ENCODE results near the gene EMC7. TPM values are rescaled to one million over a fixed set of nuclear protein-coding genes. Genes with fewer than 3 reads are reported as not detected.
A peak's percentile ranks its signal among the peaks of the same experiment; 100 is the strongest.
"Not testable (repeated sequence)": the region's sequence is repeated elsewhere in the genome, so short reads cannot be mapped to it uniquely, and the experiment has no call there.

Gene EMC7
- polyA plus RNA-seq (2013, experiment 1 of 2; ENCODE audit: insufficient read length) = 80.2 TPM
- polyA plus RNA-seq (2013, experiment 2 of 2; ENCODE audit: insufficient read length) = 86.1 TPM

GRCh38 chr15:34101366-34102174 is at the start of gene EMC7, which contains the start of gene PGBD4:
TSS of gene EMC7 (minus strand) at chr15:34101862. CDS start at chr15:34101839, 23 bp downstream.
TSS of gene PGBD4 (plus strand) at chr15:34102083. CDS start at chr15:34102532, 449 bp downstream.
- peak; percentile 100 for DNase-seq

- DNase-seq = no peak
Observed at GRCh38 chr15:34147371-34148140, 45.9 kb upstream of the EMC7 start.

GRCh38 chr15:34133511-34133910 is 31.8 kb upstream of the EMC7 start:
- no peak for DNase-seq

- DNase-seq = no peak
Observed at GRCh38 chr15:34132881-34133280, 31.2 kb upstream of the EMC7 start.

- no peak for DNase-seq
Observed at GRCh38 chr15:34128898-34129297, 27.2 kb upstream of the EMC7 start.

- DNase-seq = no peak
Observed at GRCh38 chr15:34126522-34126921, 24.9 kb upstream of the EMC7 start.

- no peak for DNase-seq
Observed at GRCh38 chr15:34125945-34126344, 24.3 kb upstream of the EMC7 start.

- no peak for DNase-seq
Observed at GRCh38 chr15:34124651-34125050, 23.0 kb upstream of the EMC7 start.

- peak; percentile 86 for DNase-seq
Observed at GRCh38 chr15:34122771-34123183, 21.1 kb upstream of the EMC7 start.

- not testable (repeated sequence) for DNase-seq
Observed at GRCh38 chr15:34121786-34122185, 20.1 kb upstream of the EMC7 start.

- not testable (repeated sequence) for DNase-seq
Observed at GRCh38 chr15:34120420-34120819, 18.8 kb upstream of the EMC7 start.

GRCh38 chr15:34119291-34119690 is 17.6 kb upstream of the EMC7 start:
- peak; percentile 26 for DNase-seq

GRCh38 chr15:34116620-34117019 is 15.0 kb upstream of the EMC7 start:
- no peak for DNase-seq

- DNase-seq = no peak
Observed at GRCh38 chr15:34114739-34115138, 13.1 kb upstream of the EMC7 start.

GRCh38 chr15:34114215-34114614 is 12.6 kb upstream of the EMC7 start:
- DNase-seq = no peak

- no peak for DNase-seq
Observed at GRCh38 chr15:34111488-34111887, 9.8 kb upstream of the EMC7 start.

GRCh38 chr15:34109797-34110663 is 8.4 kb upstream of the EMC7 start:
- peak; percentile 44 for DNase-seq

- DNase-seq = no peak
Observed at GRCh38 chr15:34107315-34107714, 5.7 kb upstream of the EMC7 start.

- no peak for DNase-seq
Observed at GRCh38 chr15:34106423-34106822, 4.8 kb upstream of the EMC7 start.

- no peak for DNase-seq
Observed at GRCh38 chr15:34102175-34102925, 688 bp upstream of the EMC7 start.

- no peak for DNase-seq
Observed at GRCh38 chr15:34099914-34100313, 1.7 kb downstream of the EMC7 start.

GRCh38 chr15:34085746-34086145 is 15.9 kb downstream of the EMC7 start:
- DNase-seq = no peak
